Stimulated activated CD4-positive, alpha-beta T cell treated with anti-CD3 and anti-CD28 coated beads, TNF-alpha, amount 100 ng/mL, for 24 hours (primary cell): ENCODE data around the gene TIMMDC1.
"Not testable (repeated sequence)": the region's sequence is repeated elsewhere in the genome, so short reads cannot be mapped to it uniquely, and the experiment has no call there.

Experiments used
- DNase-seq, 3 experiments: peaks; one replicate each; pipeline ENCODE4 v3.0.0-alpha.2; 2020; ENCODE audit warnings: low read depth in 3 of 3

TIMMDC1 gene

GRCh38 chr3:119510690-119511089 lies 12.3 kb downstream of the TIMMDC1 start:
- DNase-seq, result no peak

- no peak for DNase-seq
Observed at GRCh38 chr3:119514637-119515036, 16.3 kb downstream of the TIMMDC1 start.

DNA sequence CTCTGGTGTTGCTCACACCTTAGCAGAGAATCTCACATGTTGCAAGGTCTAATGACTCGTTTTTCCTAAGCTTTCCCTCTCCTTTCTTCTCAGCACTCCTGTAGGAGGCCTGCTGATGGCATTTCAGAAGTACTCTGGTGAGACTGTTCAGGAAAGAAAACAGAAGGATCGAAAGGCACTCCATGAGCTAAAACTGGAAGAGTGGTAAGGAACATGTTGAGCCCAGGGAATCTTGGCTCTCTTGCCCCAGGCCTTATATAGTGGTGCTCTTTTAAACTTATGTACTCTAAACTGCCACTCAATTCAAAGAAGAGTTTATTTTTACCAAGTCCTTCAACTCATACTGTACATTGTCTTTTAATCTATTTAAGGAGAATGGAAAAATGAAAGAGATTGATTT lies 18.8 kb downstream of the TIMMDC1 start:
- DNase-seq, result no peak

DNA sequence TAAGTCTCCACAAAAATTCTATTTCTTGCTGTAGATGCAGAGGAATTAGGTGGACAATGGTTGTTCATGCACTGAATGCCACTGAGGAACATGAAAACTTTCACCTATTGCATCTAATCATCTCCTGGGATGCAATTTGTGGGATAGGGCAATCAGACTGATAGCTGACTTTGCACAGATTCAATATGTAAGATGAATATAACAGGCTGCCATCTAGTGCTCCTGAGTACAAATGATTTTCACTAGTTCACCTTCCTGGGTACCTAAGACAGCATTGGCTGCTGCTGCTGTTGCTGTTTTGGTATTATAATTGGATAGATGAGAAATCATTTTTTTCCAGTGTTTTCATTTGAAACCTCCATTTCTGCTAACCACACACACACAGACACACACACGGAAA lies 19.7 kb downstream of the TIMMDC1 start:
- DNase-seq, result no peak

GRCh38 chr3:119524931-119525662 lies 26.8 kb downstream of the TIMMDC1 start:
- DNase-seq, result no peak

DNA sequence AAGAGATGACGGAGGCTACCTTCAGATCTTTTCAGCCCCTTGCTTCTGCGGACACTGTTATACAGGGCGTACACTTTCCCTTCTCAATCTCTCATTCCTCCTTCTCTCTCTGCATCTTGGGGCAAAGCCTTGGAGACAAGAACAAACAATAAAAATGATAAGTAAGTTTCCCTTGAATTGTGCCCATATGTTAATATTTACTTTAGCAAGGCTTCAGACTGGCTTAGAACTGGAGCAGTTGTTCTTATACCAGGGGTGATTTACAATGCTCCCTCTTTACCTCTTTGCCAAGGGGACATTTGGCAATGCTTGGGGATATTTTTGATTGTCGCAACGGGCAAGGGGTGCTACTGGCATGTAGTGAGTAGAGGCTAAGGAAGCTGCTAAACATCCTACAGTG lies 29.4 kb downstream of the TIMMDC1 start:
- DNase-seq, result no peak

- no peak for DNase-seq
Observed at GRCh38 chr3:119529883-119530282, 31.5 kb downstream of the TIMMDC1 start.

- DNase-seq, result no peak
Observed at GRCh38 chr3:119530456-119530855, 32.1 kb downstream of the TIMMDC1 start.

DNA sequence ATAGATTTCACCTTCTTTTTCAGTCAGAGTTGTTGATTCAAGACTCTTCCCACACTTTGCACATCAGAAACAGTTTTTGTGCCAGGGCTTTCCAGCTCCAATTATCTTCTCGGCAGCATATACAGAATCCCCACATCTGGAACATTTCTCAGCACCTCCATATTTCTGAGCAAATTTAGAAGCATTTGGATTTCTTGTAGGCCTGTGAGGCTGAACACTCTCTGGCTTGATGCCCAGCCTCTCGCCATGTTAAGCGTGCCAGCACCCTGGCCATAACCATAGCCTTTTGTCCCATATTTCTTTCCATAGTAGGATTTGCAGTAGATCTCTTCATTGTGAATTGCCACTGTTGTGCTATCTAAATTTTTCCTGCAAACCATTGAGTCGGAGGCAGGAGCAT lies 32.8 kb downstream of the TIMMDC1 start:
- no peak for DNase-seq

- DNase-seq, result no peak
Observed at GRCh38 chr3:119534296-119534695, 35.9 kb downstream of the TIMMDC1 start.

GRCh38 chr3:119536757-119537156 lies 38.4 kb downstream of the TIMMDC1 start:
- no peak for DNase-seq

DNA sequence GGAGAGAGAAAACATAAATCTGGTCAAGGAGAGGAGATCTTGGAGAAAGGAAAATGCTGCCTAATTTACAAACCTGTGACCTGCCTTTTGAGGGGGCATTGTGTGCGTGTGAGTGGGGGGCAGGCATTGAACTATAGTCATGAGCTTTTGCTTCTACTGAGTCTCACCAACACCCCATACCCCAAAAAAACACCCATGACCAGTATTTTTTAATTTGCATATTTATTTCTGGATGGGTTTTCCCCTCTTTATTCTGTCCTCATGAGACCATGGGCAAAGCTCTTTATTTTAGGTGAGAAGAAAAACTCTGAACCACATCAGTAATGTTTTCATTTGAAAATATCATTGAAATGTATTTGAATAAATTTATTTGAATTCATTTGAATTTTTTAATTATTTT lies 40.4 kb downstream of the TIMMDC1 start:
- no peak for DNase-seq

- DNase-seq, result no peak
Observed at GRCh38 chr3:119541547-119541946, 43.2 kb downstream of the TIMMDC1 start.

DNA sequence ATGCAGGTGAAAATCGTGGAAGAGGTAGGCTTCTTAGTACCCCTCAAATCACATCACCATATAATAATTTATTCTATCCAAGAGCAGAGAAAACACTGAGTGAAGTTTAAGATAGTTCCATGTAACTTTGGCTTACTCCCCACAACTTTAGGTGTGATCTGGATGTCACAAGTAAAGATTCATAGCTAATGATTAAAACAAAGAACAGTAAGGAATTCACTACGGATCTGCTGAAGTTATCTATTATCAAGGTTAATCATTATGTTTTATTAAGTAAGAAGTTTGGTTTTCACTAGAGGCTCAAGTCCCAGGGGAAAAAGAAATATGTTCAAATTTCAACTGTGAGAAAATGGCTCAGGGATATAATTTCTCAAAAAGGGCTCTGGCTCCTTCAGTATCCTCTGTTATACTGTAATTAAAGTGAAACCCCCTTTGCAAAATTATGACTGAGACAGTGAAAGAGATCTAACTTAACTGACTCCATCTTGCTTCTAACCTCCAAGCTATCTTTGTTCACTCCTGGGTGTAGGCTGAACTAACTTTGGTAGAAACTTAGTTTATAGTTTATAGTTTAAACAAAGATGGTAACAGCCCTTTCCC lies 43.9 kb downstream of the TIMMDC1 start:
- DNase-seq, result no peak

DNA sequence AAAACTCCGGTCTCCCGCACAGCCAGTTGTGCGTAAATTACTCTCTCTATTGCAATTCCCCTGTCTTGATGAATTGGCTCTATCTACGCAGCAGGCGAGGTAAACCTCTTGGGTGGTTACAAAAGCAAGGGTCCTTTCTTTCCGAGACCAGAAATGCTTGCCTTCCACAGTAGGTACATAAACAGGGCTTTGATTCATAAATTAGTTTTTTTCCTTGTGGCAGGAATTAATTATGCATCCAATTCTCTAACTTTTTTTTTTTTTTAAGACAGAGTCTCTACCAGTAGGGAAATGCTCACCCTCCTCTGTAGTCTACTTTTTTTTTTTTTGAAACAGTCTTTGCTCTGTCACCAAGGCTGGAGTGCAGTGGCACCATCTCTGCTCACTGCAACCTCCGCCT lies 44.8 kb downstream of the TIMMDC1 start:
- DNase-seq, result no peak

GRCh38 chr3:119547227-119547626 lies 48.9 kb downstream of the TIMMDC1 start:
- no peak for DNase-seq

GRCh38 chr3:119548341-119548740 lies 50.0 kb downstream of the TIMMDC1 start:
- DNase-seq, result no peak

DNA sequence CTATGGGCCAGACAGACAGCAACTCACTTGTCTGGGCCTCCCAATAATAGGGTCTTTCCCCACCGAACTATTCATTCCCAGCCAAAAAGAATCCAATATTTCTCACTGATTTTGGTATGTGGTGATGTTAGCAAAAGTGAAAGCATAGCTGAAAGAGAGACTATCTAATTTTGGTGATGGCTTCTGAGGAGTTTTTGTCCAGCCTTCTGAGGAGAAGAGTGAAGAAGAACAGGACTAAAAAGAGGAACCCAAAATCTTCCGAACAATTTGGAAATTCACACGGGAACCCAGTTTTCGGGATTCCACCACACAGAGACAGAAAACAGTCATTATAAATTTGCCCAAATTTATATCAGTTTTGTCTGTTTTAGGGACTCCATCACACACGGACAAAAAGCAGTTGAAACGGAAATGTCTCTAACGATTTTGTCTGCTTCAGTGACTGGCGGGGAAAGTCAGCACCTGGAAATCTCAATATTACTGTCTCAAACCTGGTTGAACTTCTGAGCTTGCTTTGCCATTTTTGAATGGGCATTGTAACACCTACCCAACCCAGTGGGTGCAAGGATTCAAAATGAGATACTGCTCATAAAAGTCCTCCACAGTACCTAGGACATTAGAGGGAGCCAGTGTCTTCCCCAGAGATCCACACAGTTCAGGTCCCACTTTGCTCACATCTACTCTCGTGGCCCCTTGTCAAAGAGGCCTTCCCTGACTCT lies 52.0 kb downstream of the TIMMDC1 start:
- DNase-seq, result no peak

- DNase-seq, result no peak
Observed at GRCh38 chr3:119551598-119551997, 53.3 kb downstream of the TIMMDC1 start.

- DNase-seq, result not testable (repeated sequence)
Observed at GRCh38 chr3:119552928-119553327, 54.6 kb downstream of the TIMMDC1 start.

GRCh38 chr3:119553823-119554415 lies 55.6 kb downstream of the TIMMDC1 start:
- DNase-seq, result no peak

DNA sequence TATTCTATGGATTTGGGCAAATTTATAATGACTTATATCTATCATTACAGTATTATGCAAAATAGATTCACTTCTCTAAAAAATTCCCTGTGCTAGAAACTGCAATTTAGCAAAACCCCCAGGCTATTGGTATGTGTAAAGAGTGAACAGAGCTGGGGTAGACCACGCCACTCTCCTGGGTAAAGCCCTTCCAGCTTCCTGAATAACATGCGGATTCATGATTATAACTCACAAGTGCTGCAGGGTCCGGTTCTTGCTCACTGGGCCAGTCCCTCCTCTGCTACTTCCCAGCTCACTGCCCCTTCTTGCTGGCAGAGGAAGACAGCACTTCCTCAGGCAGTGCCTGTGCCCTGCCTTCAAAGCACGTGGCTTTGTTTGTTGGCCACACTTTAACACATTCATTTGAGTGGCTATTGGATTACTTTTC lies 57.0 kb downstream of the TIMMDC1 start:
- DNase-seq, result no peak

DNA sequence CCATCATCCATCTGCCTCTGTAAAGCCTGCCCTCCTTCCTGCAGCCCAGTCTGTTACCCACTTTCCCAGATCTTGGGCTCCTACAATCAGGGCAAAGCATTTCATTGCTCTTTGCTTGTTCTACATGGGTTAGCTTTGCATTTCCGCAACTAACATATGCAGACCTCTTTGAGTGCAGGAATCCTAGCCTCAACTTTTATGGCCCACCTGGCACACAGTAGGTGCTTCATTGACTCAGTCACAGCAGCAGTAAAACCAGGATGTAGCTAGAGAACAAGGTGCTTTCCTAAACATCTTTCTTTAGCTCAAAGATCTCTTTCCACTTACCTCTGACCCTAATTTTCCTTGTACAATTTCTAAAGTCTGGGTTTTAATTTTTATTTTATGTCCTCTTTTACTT lies 57.6 kb downstream of the TIMMDC1 start:
- DNase-seq, result no peak
